MM.1S (cell line): Measurements from ENCODE around the gene DSCAML1.

ENCODE experiments used
- DNase-seq: peaks from one replicate; pipeline ENCODE4 v3.0.0-alpha.2; 2015
- H2AFZ ChIP-seq: fragments of 300-600 bp; sonication (generic); 2 replicates; pipeline ENCODE4 v1.6.0; 2016; ENCODE audit warnings: antibody characterized with exemption, low read length
- H3F3A ChIP-seq: fragments of 300-600 bp; sonication (generic); 2 replicates; pipeline ENCODE4 v1.6.1; 2016; ENCODE audit warnings: mild to moderate bottlenecking, antibody characterized with exemption, low read length, moderate library complexity, mixed read lengths; ENCODE audit not compliant: insufficient read depth
- H3K27ac ChIP-seq: fragments of 300-600 bp; sonication (generic); 2 replicates; pipeline ENCODE4 v1.5.1; 2016; ENCODE audit warnings: mild to moderate bottlenecking, low read length
- H3K27me3 ChIP-seq: fragments of 300-600 bp; sonication (generic); replicated peaks from 2 replicates; pipeline ENCODE4 v1.6.0; 2016; ENCODE audit warnings: low read length; ENCODE audit not compliant: insufficient read depth
- H3K36me3 ChIP-seq: fragments of 300-600 bp; sonication (generic); replicated peaks from 2 replicates; pipeline ENCODE4 v1.6.1; 2016; ENCODE audit warnings: mild to moderate bottlenecking, low read length, mixed read lengths; ENCODE audit not compliant: insufficient read depth
- H3K4me1 ChIP-seq: fragments of 300-600 bp; sonication (generic); 2 replicates; pipeline ENCODE4 v1.6.1; 2016; ENCODE audit warnings: low read length, mixed read lengths
- H3K4me2 ChIP-seq: fragments of 300-600 bp; sonication (generic); 2 replicates; pipeline ENCODE4 v1.6.0; 2016; ENCODE audit warnings: low read depth, low read length
- H3K4me3 ChIP-seq: fragments of 300-600 bp; sonication (generic); 2 replicates; pipeline ENCODE4 v1.5.1; 2016; ENCODE audit warnings: low read length, mixed read lengths
- H3K79me2 ChIP-seq: fragments of 300-600 bp; sonication (generic); 2 replicates; pipeline ENCODE4 v1.6.1; 2016; ENCODE audit warnings: mixed run types, low read length, mixed read lengths
- H3K9ac ChIP-seq: fragments of 300-600 bp; sonication (generic); 2 replicates; pipeline ENCODE4 v1.6.1; 2016; ENCODE audit warnings: low read length, mixed read lengths
- H3K9me2 ChIP-seq: fragments of 300-600 bp; sonication (generic); replicated peaks from 2 replicates; pipeline ENCODE4 v1.6.1; 2016; ENCODE audit warnings: mild to moderate bottlenecking, low read length, mixed read lengths; ENCODE audit not compliant: insufficient read depth
- H3K9me3 ChIP-seq: fragments of 300-600 bp; sonication (generic); replicated peaks from 2 replicates; pipeline ENCODE4 v1.6.1; 2016; ENCODE audit warnings: mild to moderate bottlenecking, low read length, mixed read lengths; ENCODE audit not compliant: insufficient read depth
- H4K20me1 ChIP-seq: fragments of 300-600 bp; sonication (generic); 2 replicates; pipeline ENCODE4 v1.6.1; 2016; ENCODE audit warnings: mild to moderate bottlenecking, low read length, moderate library complexity, mixed read lengths; ENCODE audit not compliant: insufficient read depth
- EZH2 ChIP-seq: fragments of 300-600 bp; sonication (generic); optimal IDR thresholded peaks from 2 replicates; pipeline ENCODE3; 2017; ENCODE audit warnings: low read depth, mild to moderate bottlenecking, antibody characterized with exemption, low read length, mixed read lengths
- EZH2phosphoT487 ChIP-seq: fragments of 300-600 bp; sonication (generic); IDR thresholded peaks from 2 replicates; pipeline ENCODE4 v1.6.1; 2018; ENCODE audit warnings: antibody characterized with exemption, low read length
- TF ChIP-seq, protein P1 (sequence below): fragments of 300-600 bp; sonication (generic); IDR thresholded peaks from 2 replicates; pipeline ENCODE4 v1.5.1; 2016; ENCODE audit warnings: antibody characterized with exemption, low read length, mixed read lengths

The DSCAML1 gene

DNA sequence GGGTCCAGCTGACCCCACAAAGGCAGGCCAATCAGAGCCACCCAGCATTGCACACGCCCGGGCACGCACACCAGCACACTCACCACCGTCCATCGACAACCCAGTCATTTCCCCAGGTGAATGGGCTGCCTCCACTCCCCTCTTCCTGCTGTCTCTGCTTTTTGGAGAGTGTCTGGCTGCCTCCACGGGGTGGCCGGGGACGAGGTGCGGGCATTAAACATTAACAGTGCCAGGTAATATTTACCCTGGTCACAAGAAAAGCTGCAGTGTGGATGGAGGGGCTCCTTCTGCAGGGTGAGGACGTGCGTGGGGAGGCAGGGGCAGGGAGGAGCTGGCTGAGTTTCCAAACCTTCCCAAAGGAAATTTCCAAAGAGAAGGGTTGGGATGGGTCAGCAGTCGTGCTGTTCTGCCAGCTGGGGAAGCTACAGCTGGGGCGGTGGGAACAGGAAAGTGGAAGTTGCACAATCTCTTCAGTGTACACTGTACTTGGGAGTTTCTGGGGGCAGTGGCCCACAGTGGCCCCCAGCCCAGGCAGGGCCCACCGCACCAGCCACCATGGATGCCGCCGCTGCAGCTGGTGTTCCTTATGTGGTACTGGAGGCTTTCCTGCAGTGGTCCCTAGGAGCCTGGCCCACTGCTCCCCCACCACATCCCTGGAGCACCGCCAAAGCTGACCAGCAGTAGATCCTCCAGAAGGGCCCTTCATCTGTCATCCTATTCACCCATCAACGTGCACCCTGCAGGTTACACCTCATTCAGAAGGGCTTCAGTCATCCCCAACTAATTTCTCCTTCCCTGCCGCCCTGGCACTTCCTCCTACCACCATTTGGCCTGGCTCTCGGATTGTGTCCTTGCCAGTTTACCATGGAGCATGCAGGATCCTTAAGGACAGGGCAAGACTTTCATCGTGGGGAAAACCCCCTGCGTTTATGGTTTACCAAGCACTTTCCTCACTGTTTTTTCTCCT lies 27.8 kb upstream of the DSCAML1 start, which contains the start of gene FXYD2:
Gene FXYD2, minus strand, starts transcription at position 174 of the 967 bp plus-strand sequence. Its CDS starts 66 bp downstream, at position 108.
- no peak within 1 kb of the TSS for H2AFZ ChIP-seq
- no peak within 1 kb of the TSS for H3K4me3 ChIP-seq
- no peaks in the 10 kb centered on the region for H3K36me3 ChIP-seq
- H3K27ac ChIP-seq: no peak within 1 kb of the TSS
- no peak for DNase-seq
- H3K9me2 ChIP-seq: no peaks in the 10 kb centered on the region
- no peak within 1 kb of the TSS for H3K4me2 ChIP-seq
- TF ChIP-seq EZH2phosphoT487 (no peak), EZH2 (no peak)
- TF ChIP-seq, protein P1, sequence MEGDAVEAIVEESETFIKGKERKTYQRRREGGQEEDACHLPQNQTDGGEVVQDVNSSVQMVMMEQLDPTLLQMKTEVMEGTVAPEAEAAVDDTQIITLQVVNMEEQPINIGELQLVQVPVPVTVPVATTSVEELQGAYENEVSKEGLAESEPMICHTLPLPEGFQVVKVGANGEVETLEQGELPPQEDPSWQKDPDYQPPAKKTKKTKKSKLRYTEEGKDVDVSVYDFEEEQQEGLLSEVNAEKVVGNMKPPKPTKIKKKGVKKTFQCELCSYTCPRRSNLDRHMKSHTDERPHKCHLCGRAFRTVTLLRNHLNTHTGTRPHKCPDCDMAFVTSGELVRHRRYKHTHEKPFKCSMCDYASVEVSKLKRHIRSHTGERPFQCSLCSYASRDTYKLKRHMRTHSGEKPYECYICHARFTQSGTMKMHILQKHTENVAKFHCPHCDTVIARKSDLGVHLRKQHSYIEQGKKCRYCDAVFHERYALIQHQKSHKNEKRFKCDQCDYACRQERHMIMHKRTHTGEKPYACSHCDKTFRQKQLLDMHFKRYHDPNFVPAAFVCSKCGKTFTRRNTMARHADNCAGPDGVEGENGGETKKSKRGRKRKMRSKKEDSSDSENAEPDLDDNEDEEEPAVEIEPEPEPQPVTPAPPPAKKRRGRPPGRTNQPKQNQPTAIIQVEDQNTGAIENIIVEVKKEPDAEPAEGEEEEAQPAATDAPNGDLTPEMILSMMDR: no peak
- no peaks in the 10 kb centered on the region for H3K4me1 ChIP-seq
- H3F3A ChIP-seq: no peaks in the 10 kb centered on the region
- peaks cover 60% of the 10 kb centered on the region for H3K27me3 ChIP-seq
- H3K9ac ChIP-seq: no peak within 1 kb of the TSS
- H4K20me1 ChIP-seq: no peaks in the 10 kb centered on the region
- H3K79me2 ChIP-seq: no peaks in the 10 kb centered on the region
- H3K9me3 ChIP-seq: no peaks in the 10 kb centered on the region

DNA sequence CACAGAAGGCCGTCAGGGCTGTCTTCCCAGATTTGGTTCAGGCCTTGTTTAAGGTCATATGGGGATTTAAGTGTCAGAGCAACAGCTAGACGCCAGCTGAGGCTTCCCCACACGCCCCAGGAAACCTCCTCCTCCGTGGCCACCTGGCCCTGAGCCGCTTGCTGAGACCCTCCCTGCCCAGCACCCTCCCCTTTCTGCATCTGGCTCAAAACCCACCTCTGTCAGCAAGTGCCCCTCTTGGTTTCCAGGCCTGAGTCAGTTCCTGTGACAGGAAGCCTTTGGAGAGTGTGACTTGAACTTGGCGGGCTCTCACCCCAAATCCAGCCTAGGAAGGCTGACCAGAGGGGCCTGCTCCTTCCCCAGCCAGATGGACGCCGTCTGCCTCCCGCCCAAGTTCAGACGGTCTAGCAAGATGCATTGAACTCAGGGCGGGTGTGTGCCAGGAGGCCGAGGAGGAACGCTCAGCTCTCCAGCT lies 27.0 kb upstream of the DSCAML1 start:
- no peak for DNase-seq
- Histone ChIP-seq H2AFZ (no peak overlapping the region), H3K4me3 (no peak overlapping the region), H3K9ac (no peak overlapping the region), H3F3A (no peaks in the 10 kb centered on the region), H3K27me3 (peaks cover 60% of the 10 kb centered on the region), H3K9me3 (no peaks in the 10 kb centered on the region), H3K4me2 (no peak overlapping the region), H3K9me2 (no peaks in the 10 kb centered on the region), H3K79me2 (no peaks in the 10 kb centered on the region), H3K36me3 (no peaks in the 10 kb centered on the region), H3K4me1 (no peaks in the 10 kb centered on the region), H3K27ac (no peak overlapping the region), H4K20me1 (no peaks in the 10 kb centered on the region)
- TF ChIP-seq, protein P1: no peak
- TF ChIP-seq EZH2phosphoT487: no peak
- TF ChIP-seq EZH2: no peak

DNA sequence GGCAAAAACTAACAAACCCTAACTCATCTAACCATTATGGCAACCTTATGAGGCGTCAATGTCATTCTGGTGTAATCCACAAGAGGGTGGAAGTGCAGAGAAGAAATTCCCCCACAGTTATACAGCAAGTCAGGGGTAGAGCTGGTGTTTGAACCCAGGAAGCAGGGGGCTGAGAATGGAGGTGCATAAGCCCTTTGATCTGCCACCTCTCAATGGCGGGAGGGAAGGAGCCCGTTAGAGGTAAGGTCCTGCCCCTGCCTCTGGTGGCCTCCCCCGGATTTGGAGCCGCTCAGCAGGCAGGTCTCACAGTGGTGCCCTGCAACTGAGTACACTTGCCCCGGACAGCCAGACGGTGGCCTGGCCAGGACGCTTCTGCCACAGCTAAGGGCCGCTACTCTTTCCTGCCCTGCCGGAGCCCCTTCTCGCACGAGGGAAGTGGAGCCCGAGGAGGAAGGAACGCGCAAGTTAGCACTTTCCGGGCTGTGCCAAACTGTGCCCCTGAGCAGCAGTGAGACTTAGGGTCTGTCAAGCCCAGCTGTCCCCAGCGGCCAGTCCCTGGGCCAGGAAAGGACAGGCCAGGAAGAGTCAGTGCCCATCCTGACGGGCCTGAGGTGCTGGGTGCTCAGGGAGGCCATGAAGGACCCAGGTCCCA lies 26.4 kb upstream of the DSCAML1 start:
- no peak for DNase-seq
- H4K20me1 ChIP-seq: no peaks in the 10 kb centered on the region
- H3K9me2 ChIP-seq: no peaks in the 10 kb centered on the region
- no peaks in the 10 kb centered on the region for H3K79me2 ChIP-seq
- H3F3A ChIP-seq: no peaks in the 10 kb centered on the region
- no peak overlapping the region for H3K4me2 ChIP-seq
- H3K36me3 ChIP-seq: no peaks in the 10 kb centered on the region
- H3K27me3 ChIP-seq: peaks cover 57% of the 10 kb centered on the region
- TF ChIP-seq EZH2phosphoT487 (no peak), EZH2 (no peak)
- TF ChIP-seq, protein P1: no peak
- no peaks in the 10 kb centered on the region for H3K9me3 ChIP-seq
- no peak overlapping the region for H3K27ac ChIP-seq
- no peaks in the 10 kb centered on the region for H3K4me1 ChIP-seq
- H3K4me3 ChIP-seq: no peak overlapping the region
- H3K9ac ChIP-seq: no peak overlapping the region
- H2AFZ ChIP-seq: no peak overlapping the region
